ENCODE results near the gene NOTCH2. TPM values are rescaled to one million over a fixed set of nuclear protein-coding genes. Genes with fewer than 3 reads are reported as not detected.

The NOTCH2 gene
- total RNA-seq, 1 experiment from 2014 or later, result 61.5 TPM

DNA sequence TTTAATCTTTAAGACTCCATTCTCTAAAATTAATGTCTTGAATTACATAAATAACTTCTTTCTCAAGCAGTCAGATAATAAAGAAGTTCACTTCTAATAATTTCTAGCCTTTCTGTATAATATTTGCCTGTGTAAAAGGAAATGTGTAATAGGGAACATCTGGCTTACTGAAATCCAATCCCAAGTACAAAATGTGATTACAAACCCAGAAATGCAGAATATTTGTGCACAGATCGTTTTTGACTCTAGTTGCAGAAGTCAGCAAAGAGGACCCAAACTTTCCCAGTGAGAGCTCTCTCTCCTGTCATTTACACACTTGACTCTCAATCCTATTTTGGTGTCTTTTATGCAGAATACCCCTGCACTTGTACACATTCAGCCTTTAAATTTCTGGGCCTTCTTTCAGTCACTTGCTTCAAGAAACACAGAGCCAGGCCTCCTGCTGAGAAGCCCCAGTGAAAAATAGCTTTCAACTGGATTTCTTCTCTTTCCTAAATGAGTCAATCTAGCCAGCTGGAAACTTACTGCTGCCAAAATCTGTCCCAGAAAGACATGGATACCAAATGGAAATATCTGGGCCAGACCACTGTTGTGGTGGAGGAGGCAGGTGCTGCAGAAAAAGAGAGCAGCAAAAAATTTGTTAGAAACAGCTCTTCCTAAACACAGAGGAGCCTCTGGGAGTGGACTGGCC, 104.6 kb downstream of the NOTCH2 start:
- Histone ChIP-seq H3K27ac (ENCODE audit: low read length) (no peak overlapping the region), H3K9me2 (replicated peaks; ENCODE audit: low read length) (no peaks in the 10 kb centered on the region), H3K4me3 (ENCODE audit: low read length) (no peak overlapping the region), H3K36me3 (ENCODE audit: low read depth, low read length) (peaks cover 46% of the 10 kb centered on the region), H3K4me2 (ENCODE audit: low read length) (no peak overlapping the region), H2AFZ (ENCODE audit: low read length) (no peak overlapping the region), H3F3A (ENCODE audit: low read length, unreplicated experiment) (no peaks in the 10 kb centered on the region), H3K9ac (ENCODE audit: low read length) (no peak overlapping the region), H3K9me3 (ENCODE audit: low read length) (no peaks in the 10 kb centered on the region), H3K4me1 (ENCODE audit: insufficient read depth, low read length) (peaks cover 13% of the 10 kb centered on the region), H3K79me2 (ENCODE audit: low read length) (no peaks in the 10 kb centered on the region), H4K20me1 (ENCODE audit: low read length) (no peaks in the 10 kb centered on the region), H3K27me3 (ENCODE audit: low read length) (no peaks in the 10 kb centered on the region)
- ATAC-seq (no peak), DNase-seq (no peak)
- intact Hi-C loops (cut with micrococcal nuclease), result no loop called here
- ChIA-PET CTCF (no interaction called here), POLR2A (ENCODE audit: unreplicated experiment) (no interaction called here)
- TF ChIP-seq EZH2phosphoT487 (IDR thresholded peaks at IDR 0.05; ENCODE audit: borderline replicate concordance, low read length) (no peak), EZH2 (IDR thresholded peaks at IDR 0.05; ENCODE audit: low read length, unreplicated experiment) (no peak)
- TF ChIP-seq, protein P1, sequence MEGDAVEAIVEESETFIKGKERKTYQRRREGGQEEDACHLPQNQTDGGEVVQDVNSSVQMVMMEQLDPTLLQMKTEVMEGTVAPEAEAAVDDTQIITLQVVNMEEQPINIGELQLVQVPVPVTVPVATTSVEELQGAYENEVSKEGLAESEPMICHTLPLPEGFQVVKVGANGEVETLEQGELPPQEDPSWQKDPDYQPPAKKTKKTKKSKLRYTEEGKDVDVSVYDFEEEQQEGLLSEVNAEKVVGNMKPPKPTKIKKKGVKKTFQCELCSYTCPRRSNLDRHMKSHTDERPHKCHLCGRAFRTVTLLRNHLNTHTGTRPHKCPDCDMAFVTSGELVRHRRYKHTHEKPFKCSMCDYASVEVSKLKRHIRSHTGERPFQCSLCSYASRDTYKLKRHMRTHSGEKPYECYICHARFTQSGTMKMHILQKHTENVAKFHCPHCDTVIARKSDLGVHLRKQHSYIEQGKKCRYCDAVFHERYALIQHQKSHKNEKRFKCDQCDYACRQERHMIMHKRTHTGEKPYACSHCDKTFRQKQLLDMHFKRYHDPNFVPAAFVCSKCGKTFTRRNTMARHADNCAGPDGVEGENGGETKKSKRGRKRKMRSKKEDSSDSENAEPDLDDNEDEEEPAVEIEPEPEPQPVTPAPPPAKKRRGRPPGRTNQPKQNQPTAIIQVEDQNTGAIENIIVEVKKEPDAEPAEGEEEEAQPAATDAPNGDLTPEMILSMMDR (conservative IDR thresholded peaks at IDR 0.05; ENCODE audit: low read depth, low read length), result no peak
- BruUV-seq (replicated peaks), result no TSS peak

DNA sequence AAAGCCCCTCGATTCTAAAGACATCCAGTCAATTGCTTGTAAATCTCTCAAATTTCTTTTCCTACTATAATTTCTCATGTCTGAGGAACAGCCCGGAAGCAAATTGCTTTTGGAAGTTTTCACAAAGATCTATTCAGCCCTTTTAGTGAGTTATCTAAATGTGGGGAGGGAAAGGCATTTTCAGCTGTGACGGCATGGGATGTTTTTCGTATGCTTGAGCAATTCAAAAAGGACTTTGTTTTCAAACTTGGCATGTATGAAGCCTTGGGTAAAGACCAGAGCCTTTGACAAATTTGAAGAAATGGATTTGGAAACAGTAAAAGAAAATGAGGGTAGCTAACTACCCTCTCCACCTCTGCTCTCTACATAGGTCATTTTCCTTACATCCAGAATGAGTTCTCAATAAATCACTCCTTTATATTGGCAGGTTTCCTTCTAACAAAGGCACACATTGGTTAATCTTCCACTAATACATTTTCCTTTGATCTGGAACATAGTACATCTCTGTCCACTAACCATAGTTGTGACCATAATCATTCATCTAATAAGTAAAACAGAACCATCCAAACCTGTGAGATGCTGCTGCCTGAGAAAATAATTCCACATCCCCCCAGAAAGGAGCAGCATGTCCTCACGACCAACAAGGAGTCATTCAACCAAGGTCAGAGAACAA, 107.0 kb downstream of the NOTCH2 start:
- TF ChIP-seq EZH2phosphoT487 (IDR thresholded peaks at IDR 0.05; ENCODE audit: borderline replicate concordance, low read length) (no peak), EZH2 (IDR thresholded peaks at IDR 0.05; ENCODE audit: low read length, unreplicated experiment) (no peak)
- TF ChIP-seq, protein P1 (conservative IDR thresholded peaks at IDR 0.05; ENCODE audit: low read depth, low read length), result no peak
- Histone ChIP-seq H3K9me2 (replicated peaks; ENCODE audit: low read length) (no peaks in the 10 kb centered on the region), H3K4me1 (ENCODE audit: insufficient read depth, low read length) (no peaks in the 10 kb centered on the region), H3K27me3 (ENCODE audit: low read length) (no peaks in the 10 kb centered on the region), H3K36me3 (ENCODE audit: low read depth, low read length) (peaks cover 36% of the 10 kb centered on the region), H4K20me1 (ENCODE audit: low read length) (no peaks in the 10 kb centered on the region), H3F3A (ENCODE audit: low read length, unreplicated experiment) (no peaks in the 10 kb centered on the region), H3K9me3 (ENCODE audit: low read length) (no peaks in the 10 kb centered on the region), H3K9ac (ENCODE audit: low read length) (no peak overlapping the region), H3K27ac (ENCODE audit: low read length) (no peak overlapping the region), H3K79me2 (ENCODE audit: low read length) (no peaks in the 10 kb centered on the region), H2AFZ (ENCODE audit: low read length) (no peak overlapping the region), H3K4me2 (ENCODE audit: low read length) (no peak overlapping the region), H3K4me3 (ENCODE audit: low read length) (no peak overlapping the region)
- no TSS peak for BruUV-seq (replicated peaks)
- ChIA-PET CTCF (no interaction called here), POLR2A (ENCODE audit: unreplicated experiment) (no interaction called here)
- intact Hi-C loops (cut with micrococcal nuclease), result no loop called here
- DNase-seq, result no peak
- ATAC-seq, result no peak

DNA sequence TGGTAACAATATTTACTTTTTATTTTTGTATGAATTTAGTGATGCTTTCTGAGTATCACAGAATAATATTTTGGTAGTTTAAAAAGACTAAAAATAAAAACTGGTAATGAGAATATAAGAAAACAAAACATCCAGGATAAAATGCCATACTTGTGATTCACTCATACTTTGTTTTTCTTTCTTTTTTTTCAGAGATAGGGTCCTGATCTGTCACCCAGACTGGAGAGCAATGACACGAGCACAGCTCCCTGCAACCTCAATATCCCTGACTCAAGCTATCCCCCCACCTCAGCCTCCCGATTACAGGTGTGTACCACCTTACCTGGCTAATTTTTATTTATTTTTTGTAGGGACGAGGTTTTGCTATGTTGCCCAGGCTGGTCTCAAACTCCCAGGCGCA, 109.0 kb downstream of the NOTCH2 start:
- ChIA-PET CTCF (no interaction called here), POLR2A (ENCODE audit: unreplicated experiment) (no interaction called here)
- TF ChIP-seq EZH2phosphoT487 (IDR thresholded peaks at IDR 0.05; ENCODE audit: borderline replicate concordance, low read length), result no peak
- TF ChIP-seq, protein P1 (conservative IDR thresholded peaks at IDR 0.05; ENCODE audit: low read depth, low read length), result no peak
- no peak for TF ChIP-seq EZH2 (IDR thresholded peaks at IDR 0.05; ENCODE audit: low read length, unreplicated experiment)
- no peak overlapping the region for H3K4me2 ChIP-seq (ENCODE audit: low read length)
- no peaks in the 10 kb centered on the region for H4K20me1 ChIP-seq (ENCODE audit: low read length)
- no peak overlapping the region for H3K4me3 ChIP-seq (ENCODE audit: low read length)
- BruUV-seq (replicated peaks), result no TSS peak
- no peaks in the 10 kb centered on the region for H3K9me3 ChIP-seq (ENCODE audit: low read length)
- no peak for ATAC-seq
- no peaks in the 10 kb centered on the region for H3K27me3 ChIP-seq (ENCODE audit: low read length)
- no peaks in the 10 kb centered on the region for H3K4me1 ChIP-seq (ENCODE audit: insufficient read depth, low read length)
- no peak overlapping the region for H3K9ac ChIP-seq (ENCODE audit: low read length)
- H3K27ac ChIP-seq (ENCODE audit: low read length), result no peak overlapping the region
- no peaks in the 10 kb centered on the region for H3K79me2 ChIP-seq (ENCODE audit: low read length)
- no peaks in the 10 kb centered on the region for H3K9me2 ChIP-seq (replicated peaks; ENCODE audit: low read length)
- intact Hi-C loops (cut with micrococcal nuclease), result no loop called here
- peaks cover 29% of the 10 kb centered on the region for H3K36me3 ChIP-seq (ENCODE audit: low read depth, low read length)
- DNase-seq, result no peak
- no peak overlapping the region for H2AFZ ChIP-seq (ENCODE audit: low read length)
- no peaks in the 10 kb centered on the region for H3F3A ChIP-seq (ENCODE audit: low read length, unreplicated experiment)

All from PC-3 (cell line).